HepG2 (cell line): ENCODE data around the gene NMRAL1. TPM values are rescaled to one million over a fixed set of nuclear protein-coding genes. Genes with fewer than 3 reads are reported as not detected.

Experiments
- BCLAF1 ChIP-seq: fragments of 450-650 bp; IDR thresholded peaks from 2 replicates; pipeline ENCODE4 v1.6.1; 2017; ENCODE audit warnings: mild to moderate bottlenecking
- DRAP1 ChIP-seq: IDR thresholded peaks from 2 replicates; pipeline ENCODE4 v1.6.1; 2016; ENCODE audit warnings: missing genetic modification reagents, missing compliant biosample characterization
- E2F2 ChIP-seq: sonication (generic); formaldehyde crosslinking; IDR thresholded peaks from 2 replicates; pipeline ENCODE4 v1.4.0; 2020; ENCODE audit warnings: missing genetic modification reagents, borderline replicate concordance
- HNRNPL ChIP-seq: fragments of 200-400 bp; formaldehyde crosslinking; IDR thresholded peaks from 2 replicates; pipeline ENCODE4 v1.6.1; 2017; ENCODE audit warnings: mild to moderate bottlenecking, low read depth, low read length
- KLF12 ChIP-seq: sonication (generic); formaldehyde crosslinking; IDR thresholded peaks from 2 replicates; pipeline ENCODE4 v1.4.0; 2020; ENCODE audit warnings: missing genetic modification reagents, borderline replicate concordance
- PHB2 ChIP-seq: fragments of 450-650 bp; IDR thresholded peaks from 2 replicates; pipeline ENCODE4 v1.6.1; 2018; ENCODE audit not compliant: partially characterized antibody
- RAD51 ChIP-seq: fragments of 450-650 bp; IDR thresholded peaks from 2 replicates; pipeline ENCODE4 v1.6.1; 2016; ENCODE audit warnings: borderline replicate concordance
- RFX5 ChIP-seq: IDR thresholded peaks from 2 replicates; pipeline ENCODE4 v1.6.1; 2011; ENCODE audit warnings: low read depth, low read length, improper control_type of control experiment
- ZFP1 ChIP-seq: IDR thresholded peaks from 2 replicates; pipeline ENCODE4 v1.6.1; 2016
- ZNF281 ChIP-seq: sonication (generic); formaldehyde crosslinking; IDR thresholded peaks from 2 replicates; pipeline ENCODE4 v1.4.0; 2020; ENCODE audit warnings: missing genetic modification reagents, borderline replicate concordance
- ZNF432 ChIP-seq: sonication (generic); formaldehyde crosslinking; IDR thresholded peaks from 2 replicates; pipeline ENCODE4 v1.5.0; 2020; ENCODE audit warnings: missing genetic modification reagents, mild to moderate bottlenecking, borderline replicate concordance
- ZNF451 ChIP-seq: sonication (generic); formaldehyde crosslinking; IDR thresholded peaks from 2 replicates; pipeline ENCODE4 v1.5.0; 2020; ENCODE audit warnings: mild to moderate bottlenecking, missing genetic modification reagents
- ZNF496 ChIP-seq: sonication (generic); formaldehyde crosslinking; IDR thresholded peaks from 2 replicates; pipeline ENCODE4 v1.8.1; 2023; ENCODE audit warnings: mild to moderate bottlenecking, moderate library complexity, missing genetic modification reagents; ENCODE audit not compliant: insufficient replicate concordance
- ZNF552 ChIP-seq: sonication (generic); formaldehyde crosslinking; IDR thresholded peaks from 2 replicates; pipeline ENCODE4 v1.9.0; 2022; ENCODE audit warnings: missing genetic modification reagents, mild to moderate bottlenecking, borderline replicate concordance
- ZNF574 ChIP-seq: sonication (generic); formaldehyde crosslinking; IDR thresholded peaks from 2 replicates; pipeline ENCODE4 v1.4.0; 2020; ENCODE audit warnings: missing genetic modification reagents
- ZNF598 ChIP-seq: sonication (generic); formaldehyde crosslinking; IDR thresholded peaks from 2 replicates; pipeline ENCODE4 v1.5.1; 2020; ENCODE audit warnings: mild to moderate bottlenecking, missing genetic modification reagents, borderline replicate concordance
- ZNF670 ChIP-seq: sonication (generic); formaldehyde crosslinking; IDR thresholded peaks from 2 replicates; pipeline ENCODE4 v1.8.0; 2022; ENCODE audit warnings: mild to moderate bottlenecking, missing genetic modification reagents, borderline replicate concordance
- ZNF740 ChIP-seq: sonication (generic); formaldehyde crosslinking; IDR thresholded peaks from 2 replicates; pipeline ENCODE4 v1.4.0; 2020; ENCODE audit warnings: missing genetic modification reagents
- ZNF879 ChIP-seq: sonication (generic); formaldehyde crosslinking; IDR thresholded peaks from 2 replicates; pipeline ENCODE4 v1.8.1; 2023; ENCODE audit warnings: missing genetic modification reagents
- polyA plus RNA-seq, 8 experiments: library from polyadenylated mRNA; depleted of rRNA in 3 of 8; stranded (reverse) in 7 of 8; unstranded in 1 of 8; fragments of >200 nt; fragmentation: Illumina TruSeq in 4 of 8; extraction: Trizol in 4 of 8; gene quantifications; 2 replicates each; pipeline versions ENCODE4 v1.2.1 to v1.2.3, GENCODE V29; 2011 to 2016; ENCODE audit warnings: low read depth in 4 of 8, missing spikeins in 1 of 8, mixed read lengths in 1 of 8; ENCODE audit not compliant: insufficient read depth in 1 of 8
- total RNA-seq, 5 experiments: library from RNA; depleted of rRNA; stranded (reverse); fragments of >200 nt; fragmentation: Illumina TruSeq; extraction: Trizol; gene quantifications; 2 replicates each; pipeline ENCODE4 v1.2.3, GENCODE V29; 2016; ENCODE audit warnings: low read depth in 1 of 5

The NMRAL1 gene
- total and polyA plus RNA-seq, 2 of the 13 experiments (the other 11 are each of a cell fraction or from before 2014, with no cell fraction given), result 30.8 to 33.1 TPM

GRCh38 chr16:4425378-4426020, 48.9 kb downstream of the NMRAL1 start, which contains the start of gene DNAJA3 (continued):
- no peak for TF ChIP-seq ZNF432
- TF ChIP-seq E2F2 (CRISPR knock-in tag), result no peak
- TF ChIP-seq KLF12 (CRISPR knock-in tag), result no peak
- peak; percentile 81; the same call in 1 of the 2 replicates for TF ChIP-seq ZNF670 (CRISPR knock-in tag)
- TF ChIP-seq ZNF574 (CRISPR knock-in tag), result peak; percentile 62
- no peak for TF ChIP-seq PHB2
- no peak for TF ChIP-seq HNRNPL
- peak; percentile 27 for TF ChIP-seq ZNF451
- no peak for TF ChIP-seq ZFP1
- TF ChIP-seq ZNF552 (CRISPR knock-in tag), result no peak
- no peak for TF ChIP-seq BCLAF1
- TF ChIP-seq DRAP1 (CRISPR knock-in tag), result peak; percentile 43
- TF ChIP-seq ZNF496, result no peak
- peak; percentile 50; the same call in 1 of the 2 replicates for TF ChIP-seq RFX5
- TF ChIP-seq ZNF598 (CRISPR knock-in tag), result peak; percentile 35; the same call in 1 of the 2 replicates
- no peak; the same call in 1 of the 2 replicates for TF ChIP-seq ZNF281 (CRISPR knock-in tag)
- TF ChIP-seq ZNF740 (CRISPR knock-in tag), result no peak
- TF ChIP-seq RAD51, result no peak
- 0 out of 2 replicates have a peak, but pooled peaks have one; percentile 47 for TF ChIP-seq ZNF879 (CRISPR knock-in tag)
